ENCODE measurements around the gene ABHD11. TPM values are rescaled to one million over a fixed set of nuclear protein-coding genes. Genes with fewer than 3 reads are reported as not detected.

ABHD11 gene
- total and polyA plus RNA-seq, 9 of the 15 experiments (the other 6 are each of a cell fraction or from before 2014, with no cell fraction given), result 7.7 to 44.2 (median 18.9) TPM

- peak; percentile 62; the same call in 1 of the 2 replicates for TF ChIP-seq RERE (CRISPR knock-in tag; IDR thresholded peaks at IDR 0.05; ENCODE audit: borderline replicate concordance)
- TF ChIP-seq POLR3G (IDR thresholded peaks at IDR 0.05; ENCODE audit: extremely low read depth, insufficient read length, insufficient replicate concordance), result no peak
- TF ChIP-seq COPS2 (conservative IDR thresholded peaks at IDR 0.05), result no peak
- TF ChIP-seq ZFPM2 (CRISPR knock-in tag; IDR thresholded peaks at IDR 0.05), result peak; percentile 48; the same call in 1 of the 2 replicates
- TF ChIP-seq ZNF449 (CRISPR knock-in tag; IDR thresholded peaks at IDR 0.05), result peak; percentile 39; the same call in 1 of the 2 replicates
- no peak for TF ChIP-seq ARNT (IDR thresholded peaks at IDR 0.05)
- no peak for TF ChIP-seq FOXK1 (CRISPR knock-in tag; IDR thresholded peaks at IDR 0.05; ENCODE audit: borderline replicate concordance)
- TF ChIP-seq RBM22 (IDR thresholded peaks at IDR 0.05; ENCODE audit: low read depth, low read length, poor library complexity, severe bottlenecking), result no peak
- TF ChIP-seq CGGBP1 (CRISPR knock-in tag; IDR thresholded peaks at IDR 0.05), result peak; percentile 61; the same call in 1 of the 2 replicates
- TF ChIP-seq KDM2B (CRISPR knock-in tag; IDR thresholded peaks at IDR 0.05), result peak; percentile 92
- TF ChIP-seq MLLT1 (IDR thresholded peaks at IDR 0.05), result no peak
- TF ChIP-seq ZSCAN32 (CRISPR knock-in tag; IDR thresholded peaks at IDR 0.05), result no peak
- no peak for TF ChIP-seq KLF13 (tag; IDR thresholded peaks at IDR 0.05; ENCODE audit: borderline replicate concordance, low read depth)
- 0 out of 2 replicates have a peak, but pooled peaks have one; percentile 47 for TF ChIP-seq ZNF75A (CRISPR knock-in tag; IDR thresholded peaks at IDR 0.05)
- no peak for TF ChIP-seq PRMT5 (CRISPR knock-in tag; IDR thresholded peaks at IDR 0.05)
- peak; percentile 5; the same call in 1 of the 2 replicates for TF ChIP-seq IRF9 (tag; IDR thresholded peaks at IDR 0.05)
- peak; percentile 85; the same call in 1 of the 2 replicates for TF ChIP-seq ZNF830 (CRISPR knock-in tag; IDR thresholded peaks at IDR 0.05)
- peak; percentile 60 for TF ChIP-seq BHLHE40 (IDR thresholded peaks at IDR 0.05; ENCODE audit: low read length)
Measured at GRCh38 chr7:73738612-73739386, at the start of gene ABHD11 (continued).

Data from K562 (cell line).